ENCODE results near the gene CIAO2B. TPM values are rescaled to one million over a fixed set of nuclear protein-coding genes. Genes with fewer than 3 reads are reported as not detected.

Gene CIAO2B
- total RNA-seq, 1 experiment from 2014 or later = 83.0 TPM

DNA sequence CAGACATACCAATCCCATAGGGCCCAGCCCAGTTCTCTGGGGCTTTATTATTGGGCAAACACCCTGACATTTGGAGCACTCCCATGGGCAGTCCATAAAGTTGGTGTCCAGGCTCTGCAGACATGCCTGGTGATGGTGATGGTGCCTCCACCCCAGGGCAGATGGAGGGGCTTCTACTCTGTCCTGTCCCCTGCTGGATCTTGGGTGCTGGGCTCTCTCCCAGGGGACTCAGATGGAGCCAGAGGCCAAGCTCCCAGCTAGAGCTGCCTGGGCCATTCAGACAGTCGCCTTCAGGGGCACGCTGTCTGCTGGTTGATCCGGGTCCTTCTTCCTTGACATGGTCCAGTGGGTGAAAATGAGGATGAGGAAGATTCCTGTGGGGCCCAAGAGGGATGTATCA lies 26.1 kb downstream of the CIAO2B start:
- Histone ChIP-seq H3K56ac (ENCODE audit: insufficient read length, low read depth, low read length) (no peak overlapping the region), H3K4ac (ENCODE audit: low read depth, low read length) (no peak overlapping the region), H2BK12ac (ENCODE audit: insufficient read length, low read depth, low read length) (no peak overlapping the region), H3T11ph (ENCODE audit: low read length) (no peak overlapping the region), H3K9me3 (ENCODE audit: control insufficient read depth, low read depth, low read length) (no peaks in the 10 kb centered on the region), H2BK15ac (ENCODE audit: low read depth, low read length) (no peak overlapping the region), H2AFZ (ENCODE audit: low read length) (no peak overlapping the region), H2AK5ac (ENCODE audit: insufficient read length, low read length) (no peak overlapping the region), H4K8ac (replicated peaks; ENCODE audit: insufficient read length, low read depth, low read length) (no peak overlapping the region), H3K27me3 (ENCODE audit: insufficient read depth, low read length) (no peaks in the 10 kb centered on the region), H3K23me2 (ENCODE audit: insufficient read length, low read depth, low read length, poor library complexity, severe bottlenecking) (no peaks in the 10 kb centered on the region), H2BK20ac (ENCODE audit: low read depth, low read length, poor library complexity, severe bottlenecking) (no peak overlapping the region), H3K27ac (ENCODE audit: insufficient read length, low read depth, low read length) (no peak overlapping the region), H4K20me1 (ENCODE audit: control insufficient read depth, insufficient read depth, insufficient read length) (no peaks in the 10 kb centered on the region), H3K23ac (ENCODE audit: insufficient read length, low read depth, low read length) (no peak overlapping the region), H3K9ac (ENCODE audit: extremely low read depth, insufficient read length, low read length) (no peak overlapping the region), H4K91ac (ENCODE audit: insufficient read length, low read depth, low read length) (no peak overlapping the region), H3K79me1 (ENCODE audit: insufficient read depth, low read depth, low read length, poor library complexity, severe bottlenecking) (no peaks in the 10 kb centered on the region), H3K4me1 (ENCODE audit: insufficient read depth, low read length) (no peaks in the 10 kb centered on the region), H4K5ac (ENCODE audit: insufficient read length, low read depth, low read length) (no peak overlapping the region), H3K18ac (ENCODE audit: insufficient read length, low read depth, low read length) (no peak overlapping the region), H3K14ac (ENCODE audit: insufficient read depth, low read length) (no peak overlapping the region; the same call in 1 of the 2 replicates), H2BK5ac (ENCODE audit: insufficient read length, low read length) (no peak overlapping the region), H3K4me2 (ENCODE audit: insufficient read depth, insufficient read length, low read length) (no peak overlapping the region), H2BK120ac (ENCODE audit: low read depth, low read length, poor library complexity, severe bottlenecking) (no peak overlapping the region), H3K79me2 (ENCODE audit: insufficient read depth, low read length) (no peaks in the 10 kb centered on the region)
- Mint-ChIP-seq H3K4me1 (peaks cover 2 to 15% of the 10 kb centered on the region in 2 experiments; a peak in 3 of 4 replicates), H3K4me3 (no peak overlapping the region), H3K27ac (no peak overlapping the region), H3K27me3 (ENCODE audit: low read depth) (peaks cover 26% of the 10 kb centered on the region), H3K36me3 (ENCODE audit: insufficient read depth in 1 of 3, low read depth in 3 of 3) (no peaks in the 10 kb centered on the region), H3K9me3 (no peaks in the 10 kb centered on the region)
- DNase-seq = no peak
- TF ChIP-seq, protein P1, sequence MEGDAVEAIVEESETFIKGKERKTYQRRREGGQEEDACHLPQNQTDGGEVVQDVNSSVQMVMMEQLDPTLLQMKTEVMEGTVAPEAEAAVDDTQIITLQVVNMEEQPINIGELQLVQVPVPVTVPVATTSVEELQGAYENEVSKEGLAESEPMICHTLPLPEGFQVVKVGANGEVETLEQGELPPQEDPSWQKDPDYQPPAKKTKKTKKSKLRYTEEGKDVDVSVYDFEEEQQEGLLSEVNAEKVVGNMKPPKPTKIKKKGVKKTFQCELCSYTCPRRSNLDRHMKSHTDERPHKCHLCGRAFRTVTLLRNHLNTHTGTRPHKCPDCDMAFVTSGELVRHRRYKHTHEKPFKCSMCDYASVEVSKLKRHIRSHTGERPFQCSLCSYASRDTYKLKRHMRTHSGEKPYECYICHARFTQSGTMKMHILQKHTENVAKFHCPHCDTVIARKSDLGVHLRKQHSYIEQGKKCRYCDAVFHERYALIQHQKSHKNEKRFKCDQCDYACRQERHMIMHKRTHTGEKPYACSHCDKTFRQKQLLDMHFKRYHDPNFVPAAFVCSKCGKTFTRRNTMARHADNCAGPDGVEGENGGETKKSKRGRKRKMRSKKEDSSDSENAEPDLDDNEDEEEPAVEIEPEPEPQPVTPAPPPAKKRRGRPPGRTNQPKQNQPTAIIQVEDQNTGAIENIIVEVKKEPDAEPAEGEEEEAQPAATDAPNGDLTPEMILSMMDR (conservative IDR thresholded peaks at IDR 0.05) = no peak
- WGBS (ENCODE audit: extremely low coverage, insufficient read length, low lambda C conversion rate) = no CpG with 5 or more reads among the region's 3 CpGs
